K562 (cell line): ENCODE data around the gene SOWAHC. TPM values are rescaled to one million over a fixed set of nuclear protein-coding genes. Genes with fewer than 3 reads are reported as not detected.

ENCODE experiments used
- ATAC-seq: fragments of 200-7000 bp; cut with Tn5 transposase; 3 replicates; pipeline ENCODE4 v1.9.1; 2020; ENCODE audit warnings: moderate library complexity
- BruUV-seq: library from RNA; stranded (reverse); fragments of 400-500 nt; replicated peaks from 2 replicates; lab custom pipeline; 2021; lab: Mats Ljungman, UMichigan
- CTCF ChIA-PET: fragments of 300-600 bp; formaldehyde crosslinking; extraction: SDS; loops from one replicate; lab custom pipeline; 2021; ENCODE audit warnings: low intra/inter-chr PET ratio; lab: Yijun Ruan, JAX
- POLR2A ChIA-PET: fragments of 300-600, 350-650 bp; sonication (Branson Sonifier 250); formaldehyde crosslinking; extraction: SDS; loops from one replicate; lab custom pipeline; 2021; ENCODE audit warnings: antibody characterized with exemption, inconsistent platforms; lab: Yijun Ruan, JAX
- DNase-seq, 4 experiments: peaks; one replicate each; pipeline versions ENCODE4 v3.0.0 to v3.0.0-alpha.2; 2011 to 2018; ENCODE audit warnings: low spot score in 3 of 4, mixed read lengths in 3 of 4; ENCODE audit errors: extremely low read depth in 1 of 4
- FAIRE-seq: peaks from 2 replicates; lab custom pipeline; 2011; peaks lifted over from hg19 to GRCh38; lab: Jason Lieb, UNC
- H2AFZ ChIP-seq: 2 replicates; pipeline ENCODE4 v1.6.0; 2011; ENCODE audit warnings: low read depth, low read length, control low read depth, inconsistent platforms
- H3K27ac ChIP-seq: fragments of 200-600 bp; 3 replicates; pipeline ENCODE4 v1.8.0; 2011; ENCODE audit warnings: low read depth, mild to moderate bottlenecking, control low read depth, inconsistent platforms, low read length, moderate library complexity, mixed read lengths; ENCODE audit errors: extremely low read depth
- H3K27me3 ChIP-seq, 2 experiments: fragments of 300-600 bp in 1 of 2; 2 replicates in 1 of 2; 3 replicates in 1 of 2; pipeline versions ENCODE4 v1.6.0 to v1.8.0; 2011; ENCODE audit warnings: inconsistent platforms in 2 of 2, low read length in 2 of 2, mild to moderate bottlenecking in 1 of 2, mixed read lengths in 1 of 2, moderate library complexity in 1 of 2; ENCODE audit not compliant: control insufficient read depth in 2 of 2, insufficient read depth in 2 of 2
- H3K36me3 ChIP-seq: fragments of 300-600 bp; 3 replicates; pipeline ENCODE4 v1.8.0; 2011; ENCODE audit warnings: mild to moderate bottlenecking, low read length, inconsistent platforms; ENCODE audit not compliant: control insufficient read depth, insufficient read depth
- H3K4me1 ChIP-seq, 2 experiments: fragments of 200-600 bp in 1 of 2; replicated peaks in 1 of 2; 2 replicates in 1 of 2; 3 replicates in 1 of 2; pipeline versions ENCODE4 v1.5.1 to v1.8.0; 2011; ENCODE audit warnings: inconsistent platforms in 2 of 2, low read length in 2 of 2, mild to moderate bottlenecking in 1 of 2, mixed read lengths in 1 of 2, moderate library complexity in 1 of 2; ENCODE audit not compliant: control insufficient read depth in 2 of 2, insufficient read depth in 2 of 2
- H3K4me2 ChIP-seq: 2 replicates; pipeline ENCODE4 v1.6.1; 2011; ENCODE audit warnings: low read length, control low read depth, inconsistent platforms, mixed read lengths; ENCODE audit not compliant: insufficient read depth
- H3K4me3 ChIP-seq: fragments of 200-600 bp; sonication (generic), shearing (Covaris generic); 2 replicates; pipeline ENCODE4 v1.5.1; 2016; ENCODE audit warnings: control low read depth, inconsistent platforms
- H3K79me2 ChIP-seq: fragments of 200-600 bp; 3 replicates; pipeline ENCODE4 v1.8.0; 2011; ENCODE audit warnings: low read length, inconsistent platforms; ENCODE audit not compliant: control insufficient read depth, insufficient read depth
- H3K9ac ChIP-seq, 2 experiments: 2 replicates each; pipeline versions ENCODE4 v1.6.0 to v1.6.1; 2011; ENCODE audit warnings: low read depth in 2 of 2, low read length in 2 of 2, control low read depth in 1 of 2, inconsistent platforms in 1 of 2, mild to moderate bottlenecking in 1 of 2, mixed read lengths in 1 of 2; ENCODE audit not compliant: insufficient read depth in 1 of 2
- H3K9me1 ChIP-seq: one replicate; pipeline ENCODE4 v1.6.0; 2011; ENCODE audit warnings: inconsistent platforms, mild to moderate bottlenecking, low read length, moderate library complexity; ENCODE audit not compliant: control insufficient read depth, insufficient read depth
- H3K9me3 ChIP-seq: replicated peaks from 2 replicates; pipeline ENCODE4 v1.5.1; 2011; ENCODE audit warnings: low read depth, low read length, inconsistent platforms; ENCODE audit not compliant: control insufficient read depth, insufficient read depth
- H4K20me1 ChIP-seq: replicated peaks from 2 replicates; pipeline ENCODE4 v1.6.1; 2011; ENCODE audit warnings: low read length, inconsistent platforms, mixed read lengths; ENCODE audit not compliant: control insufficient read depth, insufficient read depth
- DIDO1 ChIP-seq: fragments of 450-650 bp; IDR thresholded peaks from 2 replicates; pipeline ENCODE4 v1.6.1; 2016; ENCODE audit warnings: low read depth, missing biosample characterization, missing genetic modification characterization
- MECOM ChIP-seq: fragments of 250-450 bp; sonication (Bioruptor Pico); IDR thresholded peaks from 2 replicates; pipeline ENCODE4 v1.8.0; 2022; ENCODE audit warnings: inconsistent platforms
- NR3C1 ChIP-seq: sonication (generic); formaldehyde crosslinking; IDR thresholded peaks from 2 replicates; pipeline ENCODE4 v1.8.1; 2022; ENCODE audit warnings: missing genetic modification reagents
- PHF20 ChIP-seq: fragments of 450-650 bp; IDR thresholded peaks from 2 replicates; pipeline ENCODE4 v1.6.1; 2018; ENCODE audit not compliant: partially characterized antibody
- RFX1 ChIP-seq: fragments of 450-650 bp; IDR thresholded peaks from 2 replicates; pipeline ENCODE4 v1.6.1; 2016; ENCODE audit warnings: mild to moderate bottlenecking, moderate library complexity
- ZBTB7A ChIP-seq: IDR thresholded peaks from 2 replicates; pipeline ENCODE4 v1.6.1; 2011; ENCODE audit warnings: low read depth, mild to moderate bottlenecking, low read length, moderate library complexity, borderline replicate concordance; ENCODE audit not compliant: control insufficient read depth
- WGBS: fragments of 100-300 bp; shearing (Covaris generic); methylation state at CpG from one replicate; pipeline ENCODE4 v1.1.6; 2016; ENCODE audit warnings: low coverage, mixed read lengths; ENCODE audit not compliant: insufficient coverage; ENCODE audit errors: missing lambda C conversion rate; 5-methylcytosine and 5-hydroxymethylcytosine counted together
- in situ Hi-C: fragments of 300-500 bp; cut with MboI; formaldehyde crosslinking; loops from 4 replicates; pipeline ENCODE4 v1.15.0; 2018; ENCODE audit warnings: inconsistent platforms, mixed read lengths
- intact Hi-C: fragments of 100-400 bp; cut with micrococcal nuclease; formaldehyde crosslinking; loops from 2 replicates; pipeline ENCODE4 v1.14.2; 2022
- polyA plus RNA-seq, 8 experiments: library from polyadenylated mRNA; depleted of rRNA in 4 of 8; stranded (reverse) in 5 of 8; unstranded in 3 of 8; fragments of >200 nt; fragmentation: Nextera tagmentation in 2 of 8; fragmentation: Illumina TruSeq in 1 of 8; extraction: Ambion mirVana in 2 of 8; extraction: Trizol in 1 of 8; gene quantifications; 2 replicates each; pipeline versions ENCODE4 v1.2.1 to v1.2.3, GENCODE V29; 2011 to 2014; ENCODE audit warnings: inconsistent platforms in 1 of 8, missing spikeins in 1 of 8
- total RNA-seq, 7 experiments: library from RNA; depleted of rRNA in 6 of 7; stranded (reverse); fragments of >200 nt in 6 of 7; fragmentation: Illumina TruSeq in 2 of 7; extraction: Trizol in 2 of 7; gene quantifications; 2 replicates each; pipeline versions ENCODE4 v1.2.1 to v1.2.3, GENCODE V29; 2011 to 2021; ENCODE audit warnings: low replicate concordance in 1 of 7
- TF ChIP-seq, protein P1 (sequence below): sonication (generic); formaldehyde crosslinking; IDR thresholded peaks from 2 replicates; pipeline ENCODE4 v1.8.0; 2022; ENCODE audit warnings: missing genetic modification reagents, mild to moderate bottlenecking, borderline replicate concordance
- TF ChIP-seq, protein P2 (sequence below): fragments of 450-650 bp; conservative IDR thresholded peaks from 2 replicates; pipeline ENCODE4 v1.6.1; 2016; ENCODE audit warnings: missing genetic modification characterization, low read depth, mild to moderate bottlenecking, missing compliant biosample characterization, moderate library complexity
- TF ChIP-seq, protein P3 (sequence below): fragments of 450-650 bp; IDR thresholded peaks from 2 replicates; pipeline ENCODE4 v1.6.1; 2016; ENCODE audit warnings: low read depth
- TF ChIP-seq, protein P4 (sequence below): sonication (generic); formaldehyde crosslinking; IDR thresholded peaks from 2 replicates; pipeline ENCODE4 v1.8.0; 2022; ENCODE audit warnings: missing genetic modification reagents, mild to moderate bottlenecking, moderate library complexity, borderline replicate concordance

The SOWAHC gene
- total and polyA plus RNA-seq, 9 of the 15 experiments (the other 6 are each of a cell fraction or from before 2014, with no cell fraction given): 0.04 TPM; not detected in 8

DNA sequence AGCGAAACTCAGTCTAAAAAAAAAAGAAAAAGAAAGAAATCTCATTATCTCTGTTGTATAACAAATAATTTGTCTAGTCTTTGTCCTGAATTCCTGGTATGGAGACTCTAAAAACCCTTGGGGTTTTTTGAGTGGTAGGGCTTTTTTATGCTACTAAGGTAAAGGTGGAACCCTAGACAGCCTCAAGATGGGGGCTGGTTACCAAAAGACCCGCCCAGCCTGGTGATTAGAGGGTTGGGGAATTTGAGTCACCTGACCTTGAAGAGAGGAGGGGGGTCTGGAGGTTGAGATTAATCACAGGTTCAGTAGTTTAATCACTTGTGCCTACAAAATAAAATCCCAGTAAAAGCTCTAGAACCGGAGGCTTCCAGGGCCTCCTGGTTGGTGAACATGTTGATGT is 17.6 kb downstream of the SOWAHC start:
- no peak for FAIRE-seq
- BruUV-seq: no TSS peak
- Histone ChIP-seq H4K20me1 (no peaks in the 10 kb centered on the region), H3K4me1 (no peaks in the 10 kb centered on the region), H2AFZ (no peak overlapping the region), H3K9me1 (no peaks in the 10 kb centered on the region), H3K36me3 (no peaks in the 10 kb centered on the region), H3K79me2 (no peaks in the 10 kb centered on the region), H3K9me3 (no peaks in the 10 kb centered on the region), H3K9ac (no peak overlapping the region), H3K4me3 (no peak overlapping the region), H3K27ac (no peak overlapping the region), H3K27me3 (peaks cover 0 to 12% of the 10 kb centered on the region in 2 experiments; a peak in 2 of 5 replicates), H3K4me2 (no peak overlapping the region)
- ChIA-PET CTCF (no interaction called here), POLR2A (no interaction called here)
- ATAC-seq: no peak
- no peak for DNase-seq
- in situ Hi-C loops (no loop called here), intact Hi-C loops (no loop called here)
- WGBS: 0% methylated on average over 3 of the region's 3 CpGs
- TF ChIP-seq, protein P1, sequence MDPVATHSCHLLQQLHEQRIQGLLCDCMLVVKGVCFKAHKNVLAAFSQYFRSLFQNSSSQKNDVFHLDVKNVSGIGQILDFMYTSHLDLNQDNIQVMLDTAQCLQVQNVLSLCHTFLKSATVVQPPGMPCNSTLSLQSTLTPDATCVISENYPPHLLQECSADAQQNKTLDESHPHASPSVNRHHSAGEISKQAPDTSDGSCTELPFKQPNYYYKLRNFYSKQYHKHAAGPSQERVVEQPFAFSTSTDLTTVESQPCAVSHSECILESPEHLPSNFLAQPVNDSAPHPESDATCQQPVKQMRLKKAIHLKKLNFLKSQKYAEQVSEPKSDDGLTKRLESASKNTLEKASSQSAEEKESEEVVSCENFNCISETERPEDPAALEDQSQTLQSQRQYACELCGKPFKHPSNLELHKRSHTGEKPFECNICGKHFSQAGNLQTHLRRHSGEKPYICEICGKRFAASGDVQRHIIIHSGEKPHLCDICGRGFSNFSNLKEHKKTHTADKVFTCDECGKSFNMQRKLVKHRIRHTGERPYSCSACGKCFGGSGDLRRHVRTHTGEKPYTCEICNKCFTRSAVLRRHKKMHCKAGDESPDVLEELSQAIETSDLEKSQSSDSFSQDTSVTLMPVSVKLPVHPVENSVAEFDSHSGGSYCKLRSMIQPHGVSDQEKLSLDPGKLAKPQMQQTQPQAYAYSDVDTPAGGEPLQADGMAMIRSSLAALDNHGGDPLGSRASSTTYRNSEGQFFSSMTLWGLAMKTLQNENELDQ (CRISPR knock-in tag): no peak
- TF ChIP-seq, protein P2, sequence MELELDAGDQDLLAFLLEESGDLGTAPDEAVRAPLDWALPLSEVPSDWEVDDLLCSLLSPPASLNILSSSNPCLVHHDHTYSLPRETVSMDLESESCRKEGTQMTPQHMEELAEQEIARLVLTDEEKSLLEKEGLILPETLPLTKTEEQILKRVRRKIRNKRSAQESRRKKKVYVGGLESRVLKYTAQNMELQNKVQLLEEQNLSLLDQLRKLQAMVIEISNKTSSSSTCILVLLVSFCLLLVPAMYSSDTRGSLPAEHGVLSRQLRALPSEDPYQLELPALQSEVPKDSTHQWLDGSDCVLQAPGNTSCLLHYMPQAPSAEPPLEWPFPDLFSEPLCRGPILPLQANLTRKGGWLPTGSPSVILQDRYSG (tag): no peak
- TF ChIP-seq MECOM (CRISPR knock-in tag): no peak
- TF ChIP-seq ZBTB7A: no peak
- TF ChIP-seq NR3C1 (CRISPR knock-in tag): no peak
- TF ChIP-seq, protein P3, sequence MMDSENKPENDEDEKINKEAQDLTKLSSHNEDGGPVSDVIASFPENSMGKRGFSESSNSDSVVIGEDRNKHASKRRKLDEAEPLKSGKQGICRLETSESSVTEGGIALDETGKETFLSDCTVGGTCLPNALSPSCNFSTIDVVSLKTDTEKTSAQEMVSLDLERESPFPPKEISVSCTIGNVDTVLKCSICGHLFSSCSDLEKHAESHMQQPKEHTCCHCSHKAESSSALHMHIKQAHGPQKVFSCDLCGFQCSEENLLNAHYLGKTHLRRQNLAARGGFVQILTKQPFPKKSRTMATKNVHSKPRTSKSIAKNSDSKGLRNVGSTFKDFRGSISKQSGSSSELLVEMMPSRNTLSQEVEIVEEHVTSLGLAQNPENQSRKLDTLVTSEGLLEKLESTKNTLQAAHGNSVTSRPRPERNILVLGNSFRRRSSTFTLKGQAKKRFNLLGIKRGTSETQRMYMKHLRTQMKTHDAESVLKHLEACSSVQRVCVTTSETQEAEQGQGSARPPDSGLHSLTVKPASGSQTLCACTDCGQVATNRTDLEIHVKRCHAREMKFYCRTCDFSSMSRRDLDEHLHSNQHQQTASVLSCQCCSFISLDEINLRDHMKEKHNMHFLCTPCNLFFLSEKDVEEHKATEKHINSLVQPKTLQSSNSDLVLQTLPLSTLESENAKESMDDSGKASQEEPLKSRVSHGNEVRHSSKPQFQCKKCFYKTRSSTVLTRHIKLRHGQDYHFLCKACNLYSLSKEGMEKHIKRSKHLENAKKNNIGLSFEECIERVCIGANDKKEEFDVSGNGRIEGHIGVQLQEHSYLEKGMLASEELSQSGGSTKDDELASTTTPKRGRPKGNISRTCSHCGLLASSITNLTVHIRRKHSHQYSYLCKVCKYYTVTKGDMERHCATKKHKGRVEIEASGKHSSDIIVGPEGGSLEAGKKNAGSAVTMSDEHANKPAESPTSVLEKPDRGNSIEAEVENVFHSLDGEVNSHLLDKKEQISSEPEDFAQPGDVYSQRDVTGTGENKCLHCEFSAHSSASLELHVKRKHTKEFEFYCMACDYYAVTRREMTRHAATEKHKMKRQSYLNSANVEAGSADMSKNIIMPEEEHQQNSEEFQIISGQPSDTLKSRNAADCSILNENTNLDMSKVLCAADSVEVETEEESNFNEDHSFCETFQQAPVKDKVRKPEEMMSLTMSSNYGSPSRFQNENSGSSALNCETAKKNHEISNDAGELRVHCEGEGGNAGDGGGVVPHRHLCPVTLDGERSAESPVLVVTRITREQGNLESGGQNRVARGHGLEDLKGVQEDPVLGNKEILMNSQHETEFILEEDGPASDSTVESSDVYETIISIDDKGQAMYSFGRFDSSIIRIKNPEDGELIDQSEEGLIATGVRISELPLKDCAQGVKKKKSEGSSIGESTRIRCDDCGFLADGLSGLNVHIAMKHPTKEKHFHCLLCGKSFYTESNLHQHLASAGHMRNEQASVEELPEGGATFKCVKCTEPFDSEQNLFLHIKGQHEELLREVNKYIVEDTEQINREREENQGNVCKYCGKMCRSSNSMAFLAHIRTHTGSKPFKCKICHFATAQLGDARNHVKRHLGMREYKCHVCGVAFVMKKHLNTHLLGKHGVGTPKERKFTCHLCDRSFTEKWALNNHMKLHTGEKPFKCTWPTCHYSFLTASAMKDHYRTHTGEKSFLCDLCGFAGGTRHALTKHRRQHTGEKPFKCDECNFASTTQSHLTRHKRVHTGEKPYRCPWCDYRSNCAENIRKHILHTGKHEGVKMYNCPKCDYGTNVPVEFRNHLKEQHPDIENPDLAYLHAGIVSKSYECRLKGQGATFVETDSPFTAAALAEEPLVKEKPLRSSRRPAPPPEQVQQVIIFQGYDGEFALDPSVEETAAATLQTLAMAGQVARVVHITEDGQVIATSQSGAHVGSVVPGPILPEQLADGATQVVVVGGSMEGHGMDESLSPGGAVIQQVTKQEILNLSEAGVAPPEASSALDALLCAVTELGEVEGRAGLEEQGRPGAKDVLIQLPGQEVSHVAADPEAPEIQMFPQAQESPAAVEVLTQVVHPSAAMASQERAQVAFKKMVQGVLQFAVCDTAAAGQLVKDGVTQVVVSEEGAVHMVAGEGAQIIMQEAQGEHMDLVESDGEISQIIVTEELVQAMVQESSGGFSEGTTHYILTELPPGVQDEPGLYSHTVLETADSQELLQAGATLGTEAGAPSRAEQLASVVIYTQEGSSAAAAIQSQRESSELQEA: no peak
- TF ChIP-seq PHF20: no peak
- TF ChIP-seq DIDO1 (tag): no peak
- TF ChIP-seq RFX1: no peak
- TF ChIP-seq, protein P4, sequence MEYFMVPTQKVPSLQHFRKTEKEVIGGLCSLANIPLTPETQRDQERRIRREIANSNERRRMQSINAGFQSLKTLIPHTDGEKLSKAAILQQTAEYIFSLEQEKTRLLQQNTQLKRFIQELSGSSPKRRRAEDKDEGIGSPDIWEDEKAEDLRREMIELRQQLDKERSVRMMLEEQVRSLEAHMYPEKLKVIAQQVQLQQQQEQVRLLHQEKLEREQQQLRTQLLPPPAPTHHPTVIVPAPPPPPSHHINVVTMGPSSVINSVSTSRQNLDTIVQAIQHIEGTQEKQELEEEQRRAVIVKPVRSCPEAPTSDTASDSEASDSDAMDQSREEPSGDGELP: no peak
